Measurements from ENCODE around the gene LRRC25. TPM values are rescaled to one million over a fixed set of nuclear protein-coding genes. Genes with fewer than 3 reads are reported as not detected.

The LRRC25 gene
- total RNA-seq, 3 donors from 2014 or later (not counting 1 experiment from before 2014, with no cell fraction given): 3.9 to 28.2 (median 12.0) TPM

- 47% methylated on average over 7 of the region's 7 CpGs for WGBS (ENCODE audit: insufficient coverage)
- peaks cover 29% of the 10 kb centered on the region for H3K4me1 ChIP-seq (ENCODE audit: control insufficient read depth, insufficient read depth, low read length)
- H3K9me3 ChIP-seq (ENCODE audit: control insufficient read depth, insufficient read depth, low read length): no peaks in the 10 kb centered on the region
- Mint-ChIP-seq H3K4me1 (peaks cover 11 to 16% of the 10 kb centered on the region in 2 donors), H3K4me3 (no peak overlapping the region), H3K27ac (peak overlapping the region in 1 of 2 donors; percentile 68), H3K9me3 (no peaks in the 10 kb centered on the region), H3K36me3 (no peaks in the 10 kb centered on the region), H3K27me3 (ENCODE audit: low read depth in 2 of 2) (no peaks in the 10 kb centered on the region)
- peaks cover 4% of the 10 kb centered on the region for H3K27me3 ChIP-seq (ENCODE audit: control insufficient read depth, insufficient read depth, low read length)
- no peak overlapping the region for H3K27ac ChIP-seq (ENCODE audit: low read length)
- H3K4me3 ChIP-seq (ENCODE audit: low read length): no peak overlapping the region
- no peak for DNase-seq
- TF ChIP-seq CTCF (IDR thresholded peaks at IDR 0.05): no peak
- intact Hi-C loops (cut with micrococcal nuclease): no loop called here
- peak in 2 of 3 donors; percentile 41 to 57 for ATAC-seq
- no peaks in the 10 kb centered on the region for H3K36me3 ChIP-seq (ENCODE audit: control insufficient read depth, insufficient read depth, low read length)
These were observed 4.2 kb upstream of the LRRC25 start for GRCh38 chr19:18401580-18402112.

- no peak for ATAC-seq
- no peak overlapping the region for H3K4me3 ChIP-seq (ENCODE audit: low read length)
- no peak for DNase-seq
- no peaks in the 10 kb centered on the region for H3K36me3 ChIP-seq (ENCODE audit: control insufficient read depth, insufficient read depth, low read length)
- H3K4me1 Mint-ChIP-seq: peaks cover 11 to 16% of the 10 kb centered on the region in 2 donors
- no peak for TF ChIP-seq CTCF (IDR thresholded peaks at IDR 0.05)
- peaks cover 0 to under 1% of the 10 kb centered on the region in 2 donors for H3K27me3 Mint-ChIP-seq (ENCODE audit: low read depth in 2 of 2)
- no peak overlapping the region for H3K27ac Mint-ChIP-seq
- H3K9me3 ChIP-seq (ENCODE audit: control insufficient read depth, insufficient read depth, low read length): no peaks in the 10 kb centered on the region
- no peak overlapping the region for H3K27ac ChIP-seq (ENCODE audit: low read length)
- intact Hi-C loops (cut with micrococcal nuclease): no loop called here
- peaks cover 4% of the 10 kb centered on the region for H3K27me3 ChIP-seq (ENCODE audit: control insufficient read depth, insufficient read depth, low read length)
- H3K36me3 Mint-ChIP-seq: no peaks in the 10 kb centered on the region
- H3K4me1 ChIP-seq (ENCODE audit: control insufficient read depth, insufficient read depth, low read length): peaks cover 32% of the 10 kb centered on the region
- H3K9me3 Mint-ChIP-seq: no peaks in the 10 kb centered on the region
- H3K4me3 Mint-ChIP-seq: no peak overlapping the region
- 68% methylated on average over 6 of the region's 6 CpGs for WGBS (ENCODE audit: insufficient coverage)
These were observed 1.6 kb upstream of the LRRC25 start for GRCh38 chr19:18399008-18399407.

GRCh38 chr19:18396471-18397241, 766 bp downstream of the LRRC25 start:
- Mint-ChIP-seq H3K27ac (peak overlapping the region in 1 of 2 donors; percentile 81), H3K4me1 (peaks cover 11 to 13% of the 10 kb centered on the region in 2 donors), H3K36me3 (no peaks in the 10 kb centered on the region), H3K4me3 (peak overlapping the region; percentile 70), H3K9me3 (no peaks in the 10 kb centered on the region), H3K27me3 (ENCODE audit: low read depth in 2 of 2) (peaks cover 0 to 3% of the 10 kb centered on the region in 2 donors)
- ATAC-seq: peak; percentile 38 to 62 (median 41)
- H3K9me3 ChIP-seq (ENCODE audit: control insufficient read depth, insufficient read depth, low read length): no peaks in the 10 kb centered on the region
- 78% methylated on average over 37 of the region's 37 CpGs for WGBS (ENCODE audit: insufficient coverage)
- no peaks in the 10 kb centered on the region for H3K36me3 ChIP-seq (ENCODE audit: control insufficient read depth, insufficient read depth, low read length)
- peaks cover 4% of the 10 kb centered on the region for H3K27me3 ChIP-seq (ENCODE audit: control insufficient read depth, insufficient read depth, low read length)
- peaks cover 38% of the 10 kb centered on the region for H3K4me1 ChIP-seq (ENCODE audit: control insufficient read depth, insufficient read depth, low read length)
- H3K4me3 ChIP-seq (ENCODE audit: low read length): peak overlapping the region; percentile 35
- DNase-seq: no peak
- no peak overlapping the region for H3K27ac ChIP-seq (ENCODE audit: low read length)
- TF ChIP-seq CTCF (IDR thresholded peaks at IDR 0.05): no peak
- intact Hi-C loops (cut with micrococcal nuclease): no loop called here

Data from natural killer cell (primary cell).